Esophagus muscularis mucosa (tissue), 4 donors: ENCODE data around the gene PRLR. TPM values are rescaled to one million over a fixed set of nuclear protein-coding genes. Genes with fewer than 3 reads are reported as not detected.
"Not testable (repeated sequence)": the region's sequence is repeated elsewhere in the genome, so short reads cannot be mapped to it uniquely, and the experiment has no call there.

Source experiments
- DNase-seq: peaks from one replicate; pipeline ENCODE4 v3.0.0-alpha.2; 2017; ENCODE audit errors: extremely low spot score
- H3K27ac ChIP-seq, 4 donors: fragments of 200-600 bp; sonication (generic); replicated peaks in 1 of 4; 1 replicate in 3 of 4; 2 replicates in 1 of 4; pipeline ENCODE4 v1.5.1; 2016 to 2019; ENCODE audit warnings: mild to moderate bottlenecking in 1 of 4
- H3K27me3 ChIP-seq, 4 donors: fragments of 200-600 bp; sonication (generic); one replicate each; pipeline versions ENCODE4 v1.5.1 to v1.6.0; 2016 to 2019
- H3K36me3 ChIP-seq, 4 donors: fragments of 200-600 bp; sonication (generic); one replicate each; pipeline ENCODE4 v1.5.1; 2016 to 2019
- H3K4me1 ChIP-seq, 4 donors: fragments of 200-600 bp; sonication (generic); one replicate each; pipeline ENCODE4 v1.5.1; 2016 to 2019
- H3K4me3 ChIP-seq, 4 donors: fragments of 200-600 bp; sonication (generic); 1 replicate in 2 of 4; 2 replicates in 2 of 4; pipeline ENCODE4 v1.5.1; 2016 to 2019; ENCODE audit warnings: mild to moderate bottlenecking in 4 of 4, moderate library complexity in 1 of 4
- H3K9me3 ChIP-seq, 4 donors: fragments of 200-600 bp; sonication (generic); 1 replicate in 3 of 4; 2 replicates in 1 of 4; pipeline ENCODE4 v1.5.1; 2016 to 2019
- EP300 ChIP-seq: sonication (generic); formaldehyde crosslinking; IDR thresholded peaks from one replicate; pipeline ENCODE4 v1.6.1; 2017; ENCODE audit warnings: antibody characterized with exemption
- POLR2A ChIP-seq: fragments of 450-650 bp; IDR thresholded peaks from one replicate; pipeline ENCODE4 v1.6.1; 2017; ENCODE audit warnings: antibody characterized with exemption, moderate library complexity, mild to moderate bottlenecking, low read depth
- POLR2AphosphoS5 ChIP-seq, 2 donors: sonication (generic); formaldehyde crosslinking; IDR thresholded peaks; one replicate each; pipeline ENCODE4 v1.6.1; 2017; ENCODE audit warnings: antibody characterized with exemption in 2 of 2
- WGBS: methylation state at CpG from one replicate; pipeline ENCODE4 v1.1.5; 2018; 5-methylcytosine and 5-hydroxymethylcytosine counted together
- intact Hi-C: fragments of 100-400 bp; cut with DNase I; formaldehyde crosslinking; loops from one replicate; pipeline ENCODE4 v1.15.1; 2023
- total RNA-seq, 4 donors: library from RNA; depleted of rRNA; stranded (reverse); fragments of >200 nt; gene quantifications; one replicate each; pipeline versions ENCODE4 v1.1.0 to v1.2.1, GENCODE V29; 2016
- TF ChIP-seq, protein P1 (sequence below), 3 experiments: fragments of 200-600 bp in 2 of 3; fragments of 450-650 bp in 1 of 3; sonication (generic) in 2 of 3; IDR thresholded peaks; one replicate each; pipeline ENCODE4 v1.5.1; 2017 to 2019; ENCODE audit warnings: antibody characterized with exemption in 3 of 3, mild to moderate bottlenecking in 2 of 3, moderate library complexity in 1 of 3

The PRLR gene
- total RNA-seq, 4 donors from 2014 or later, result 0.66 to 1.7 (median 0.79) TPM

- no peak overlapping the region for H3K4me3 ChIP-seq
- no peaks in the 10 kb centered on the region for H3K4me1 ChIP-seq
- no peak for DNase-seq
- intact Hi-C loops, result no loop called here
- no peaks in the 10 kb centered on the region for H3K36me3 ChIP-seq
- TF ChIP-seq POLR2AphosphoS5 (IDR thresholded peaks at IDR 0.05), result no peak
- TF ChIP-seq POLR2A, result no peak
- TF ChIP-seq EP300, result no peak
- TF ChIP-seq, protein P1, sequence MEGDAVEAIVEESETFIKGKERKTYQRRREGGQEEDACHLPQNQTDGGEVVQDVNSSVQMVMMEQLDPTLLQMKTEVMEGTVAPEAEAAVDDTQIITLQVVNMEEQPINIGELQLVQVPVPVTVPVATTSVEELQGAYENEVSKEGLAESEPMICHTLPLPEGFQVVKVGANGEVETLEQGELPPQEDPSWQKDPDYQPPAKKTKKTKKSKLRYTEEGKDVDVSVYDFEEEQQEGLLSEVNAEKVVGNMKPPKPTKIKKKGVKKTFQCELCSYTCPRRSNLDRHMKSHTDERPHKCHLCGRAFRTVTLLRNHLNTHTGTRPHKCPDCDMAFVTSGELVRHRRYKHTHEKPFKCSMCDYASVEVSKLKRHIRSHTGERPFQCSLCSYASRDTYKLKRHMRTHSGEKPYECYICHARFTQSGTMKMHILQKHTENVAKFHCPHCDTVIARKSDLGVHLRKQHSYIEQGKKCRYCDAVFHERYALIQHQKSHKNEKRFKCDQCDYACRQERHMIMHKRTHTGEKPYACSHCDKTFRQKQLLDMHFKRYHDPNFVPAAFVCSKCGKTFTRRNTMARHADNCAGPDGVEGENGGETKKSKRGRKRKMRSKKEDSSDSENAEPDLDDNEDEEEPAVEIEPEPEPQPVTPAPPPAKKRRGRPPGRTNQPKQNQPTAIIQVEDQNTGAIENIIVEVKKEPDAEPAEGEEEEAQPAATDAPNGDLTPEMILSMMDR (IDR thresholded peaks at IDR 0.05), result no peak
- no peak overlapping the region for H3K27ac ChIP-seq
- H3K9me3 ChIP-seq, result no peaks in the 10 kb centered on the region
- H3K27me3 ChIP-seq, result no peaks in the 10 kb centered on the region
- WGBS, result 87% methylated on average over 2 of the region's 2 CpGs
These were observed 191.4 kb downstream of the PRLR start for GRCh38 chr5:35038891-35039290.

- intact Hi-C loops, result no loop called here
- H3K4me1 ChIP-seq, result no peaks in the 10 kb centered on the region
- 80% methylated on average over 4 of the region's 4 CpGs for WGBS
- no peaks in the 10 kb centered on the region for H3K27me3 ChIP-seq
- H3K27ac ChIP-seq, result no peak overlapping the region
- DNase-seq, result no peak
- TF ChIP-seq EP300, result no peak
- no peak for TF ChIP-seq POLR2A
- TF ChIP-seq, protein P1 (IDR thresholded peaks at IDR 0.05), result no peak
- no peak for TF ChIP-seq POLR2AphosphoS5 (IDR thresholded peaks at IDR 0.05)
- H3K9me3 ChIP-seq, result no peaks in the 10 kb centered on the region
- no peak overlapping the region for H3K4me3 ChIP-seq
- H3K36me3 ChIP-seq, result no peaks in the 10 kb centered on the region
These were observed 193.8 kb downstream of the PRLR start for GRCh38 chr5:35036536-35036935.

DNA sequence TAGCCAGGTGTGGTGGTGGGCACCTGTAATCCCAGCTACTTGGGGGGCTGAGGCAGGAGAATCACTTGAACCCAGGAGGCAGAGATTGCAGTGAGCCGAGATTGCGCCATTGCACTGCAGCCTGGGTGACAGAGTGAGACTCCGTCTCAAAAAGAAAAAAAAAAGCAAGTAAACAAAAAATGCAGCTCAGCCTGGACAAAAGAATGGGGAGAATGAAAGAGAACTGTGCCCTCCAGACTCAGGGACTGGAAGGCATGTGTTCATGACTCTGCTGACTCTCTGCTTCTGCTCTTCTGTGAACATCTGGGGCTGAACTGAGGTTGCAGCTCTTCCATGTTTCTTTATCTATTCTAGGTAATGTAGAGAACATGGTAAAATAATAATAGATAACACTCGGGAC lies 194.4 kb downstream of the PRLR start:
- H3K4me1 ChIP-seq, H3K36me3 ChIP-seq, intact Hi-C loops, H3K27me3 ChIP-seq, H3K27ac ChIP-seq, DNase-seq, H3K9me3 ChIP-seq, H3K4me3 ChIP-seq: not testable (repeated sequence)
- 93% methylated on average over 4 of the region's 4 CpGs for WGBS

DNA sequence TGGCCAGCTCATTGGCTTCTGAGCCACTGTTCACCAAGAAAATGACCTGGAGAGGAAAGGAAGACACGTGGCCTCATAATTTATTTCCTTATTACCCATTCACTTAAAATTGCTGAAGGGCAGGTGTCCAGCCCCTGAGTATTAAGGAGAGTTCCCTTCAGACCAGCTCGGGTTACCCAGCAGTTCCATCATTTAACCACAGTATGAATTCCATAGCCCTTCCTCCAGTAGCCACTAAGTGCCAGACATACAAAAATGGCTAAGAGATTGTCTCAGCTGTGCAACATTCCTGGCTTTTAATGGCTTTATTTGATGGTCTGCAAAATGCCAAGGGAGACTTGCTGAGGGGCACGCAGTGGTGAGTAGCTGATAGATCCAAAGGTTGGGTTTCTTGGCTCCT lies 195.0 kb downstream of the PRLR start:
- 95% methylated on average over 3 of the region's 3 CpGs for WGBS
- Histone ChIP-seq H3K36me3 (no peaks in the 10 kb centered on the region), H3K4me3 (no peak overlapping the region), H3K27ac (no peak overlapping the region), H3K9me3 (no peaks in the 10 kb centered on the region), H3K4me1 (no peaks in the 10 kb centered on the region), H3K27me3 (no peaks in the 10 kb centered on the region)
- intact Hi-C loops, result no loop called here
- no peak for TF ChIP-seq EP300
- no peak for DNase-seq

- TF ChIP-seq, protein P1 (IDR thresholded peaks at IDR 0.05), result no peak
- no peak for TF ChIP-seq EP300
- TF ChIP-seq POLR2AphosphoS5 (IDR thresholded peaks at IDR 0.05), result no peak
- no peak for TF ChIP-seq POLR2A
- intact Hi-C loops, result no loop called here
- no peak overlapping the region for H3K27ac ChIP-seq
- no peaks in the 10 kb centered on the region for H3K27me3 ChIP-seq
- no peak overlapping the region for H3K4me3 ChIP-seq
- no peaks in the 10 kb centered on the region for H3K36me3 ChIP-seq
- WGBS, result 56% methylated on average over 6 of the region's 6 CpGs
- peak; percentile 39 for DNase-seq
- H3K4me1 ChIP-seq, result no peaks in the 10 kb centered on the region
- no peaks in the 10 kb centered on the region for H3K9me3 ChIP-seq
These were observed 197.9 kb downstream of the PRLR start for GRCh38 chr5:35032356-35032755.

- H3K4me1 ChIP-seq, result no peaks in the 10 kb centered on the region
- DNase-seq, result no peak
- no peaks in the 10 kb centered on the region for H3K27me3 ChIP-seq
- no peak overlapping the region for H3K4me3 ChIP-seq
- H3K36me3 ChIP-seq, result no peaks in the 10 kb centered on the region
- TF ChIP-seq EP300 (no peak), POLR2A (no peak), POLR2AphosphoS5 (IDR thresholded peaks at IDR 0.05) (no peak)
- TF ChIP-seq, protein P1 (IDR thresholded peaks at IDR 0.05), result no peak
- intact Hi-C loops, result no loop called here
- no peak overlapping the region for H3K27ac ChIP-seq
- no peaks in the 10 kb centered on the region for H3K9me3 ChIP-seq
- 76% methylated on average over 5 of the region's 5 CpGs for WGBS
These were observed 199.0 kb downstream of the PRLR start for GRCh38 chr5:35031276-35031675.
